ENCODE results near the gene SPRN.

Gene SPRN

GRCh38 chr10:133457100-133457841 is 32.8 kb upstream of the SPRN start:
- Histone ChIP-seq H3K4me3 (no peak overlapping the region), H3K27me3 (no peaks in the 10 kb centered on the region), H3K9ac (no peak overlapping the region), H3K27ac (no peak overlapping the region), H3K36me3 (no peaks in the 10 kb centered on the region), H4K20me1 (no peaks in the 10 kb centered on the region), H3K4me1 (0 out of 2 replicates have a peak, but pooled peaks cover 5% of the 10 kb centered on the region), H3K4me2 (no peak overlapping the region), H3K9me3 (no peaks in the 10 kb centered on the region)
- no peak for TF ChIP-seq Cebpa-rat (IDR thresholded peaks at IDR 0.05)

- no peaks in the 10 kb centered on the region for H3K36me3 ChIP-seq
- H3K4me2 ChIP-seq: no peak overlapping the region
- H3K9me3 ChIP-seq: no peaks in the 10 kb centered on the region
- H3K27me3 ChIP-seq: no peaks in the 10 kb centered on the region
- 0 out of 2 replicates have a peak, but pooled peaks cover 5% of the 10 kb centered on the region for H3K4me1 ChIP-seq
- H4K20me1 ChIP-seq: no peaks in the 10 kb centered on the region
- no peak for TF ChIP-seq Cebpa-rat (IDR thresholded peaks at IDR 0.05)
- H3K27ac ChIP-seq: no peak overlapping the region
- H3K9ac ChIP-seq: no peak overlapping the region
- no peak overlapping the region for H3K4me3 ChIP-seq
Observed at GRCh38 chr10:133456041-133456951, 31.9 kb upstream of the SPRN start.

- Histone ChIP-seq H3K27ac (no peak overlapping the region), H3K4me2 (no peak overlapping the region), H3K9me3 (no peaks in the 10 kb centered on the region), H4K20me1 (no peaks in the 10 kb centered on the region), H3K4me1 (0 out of 2 replicates have a peak, but pooled peaks cover 5% of the 10 kb centered on the region), H3K36me3 (no peaks in the 10 kb centered on the region), H3K27me3 (no peaks in the 10 kb centered on the region), H3K4me3 (no peak overlapping the region), H3K9ac (no peak overlapping the region)
- TF ChIP-seq Cebpa-rat (IDR thresholded peaks at IDR 0.05): no peak
Observed at GRCh38 chr10:133455611-133456031, 31.2 kb upstream of the SPRN start.

- TF ChIP-seq Cebpa-rat (IDR thresholded peaks at IDR 0.05): no peak
- Histone ChIP-seq H3K9me3 (0 out of 2 replicates have a peak, but pooled peaks cover 1% of the 10 kb centered on the region), H3K4me1 (0 out of 2 replicates have a peak, but pooled peaks cover 5% of the 10 kb centered on the region), H3K27ac (no peak overlapping the region), H3K36me3 (no peaks in the 10 kb centered on the region), H3K4me2 (no peak overlapping the region), H3K4me3 (no peak overlapping the region), H3K9ac (no peak overlapping the region), H4K20me1 (no peaks in the 10 kb centered on the region), H3K27me3 (no peaks in the 10 kb centered on the region)
Observed at GRCh38 chr10:133455196-133455595, 30.8 kb upstream of the SPRN start.

- Histone ChIP-seq H3K9ac (no peak overlapping the region), H3K27me3 (no peaks in the 10 kb centered on the region), H3K4me1 (0 out of 2 replicates have a peak, but pooled peaks cover 5% of the 10 kb centered on the region), H3K4me2 (no peak overlapping the region), H4K20me1 (no peaks in the 10 kb centered on the region), H3K4me3 (no peak overlapping the region), H3K9me3 (peaks cover 10% of the 10 kb centered on the region), H3K36me3 (no peaks in the 10 kb centered on the region), H3K27ac (no peak overlapping the region)
- no peak for TF ChIP-seq Cebpa-rat (IDR thresholded peaks at IDR 0.05)
Observed at GRCh38 chr10:133454204-133454893, 29.9 kb upstream of the SPRN start.

GRCh38 chr10:133453516-133454203 is 29.2 kb upstream of the SPRN start, which contains the start of gene SCART1:
Gene SCART1 (plus strand): TSS chr10:133453945. CDS start chr10:133453998, 53 bp downstream.
- Histone ChIP-seq H3K4me2 (no peak within 1 kb of the TSS), H3K9me3 (peaks cover 17% of the 10 kb centered on the region), H3K36me3 (no peaks in the 10 kb centered on the region), H4K20me1 (no peaks in the 10 kb centered on the region), H3K4me1 (0 out of 2 replicates have a peak, but pooled peaks cover 5% of the 10 kb centered on the region), H3K9ac (no peak within 1 kb of the TSS), H3K27me3 (no peaks in the 10 kb centered on the region), H3K27ac (no peak within 1 kb of the TSS), H3K4me3 (no peak within 1 kb of the TSS)
- no peak for TF ChIP-seq Cebpa-rat (IDR thresholded peaks at IDR 0.05)

- Histone ChIP-seq H3K9ac (no peak overlapping the region), H3K36me3 (no peaks in the 10 kb centered on the region), H3K4me1 (0 out of 2 replicates have a peak, but pooled peaks cover 5% of the 10 kb centered on the region), H3K4me3 (no peak overlapping the region), H3K4me2 (no peak overlapping the region), H3K27me3 (no peaks in the 10 kb centered on the region), H3K9me3 (peaks cover 29% of the 10 kb centered on the region), H3K27ac (no peak overlapping the region), H4K20me1 (no peaks in the 10 kb centered on the region)
- no peak for TF ChIP-seq Cebpa-rat (IDR thresholded peaks at IDR 0.05)
Observed at GRCh38 chr10:133452453-133452852, 28.0 kb upstream of the SPRN start.

GRCh38 chr10:133451346-133451745 is 26.9 kb upstream of the SPRN start:
- no peaks in the 10 kb centered on the region for H4K20me1 ChIP-seq
- H3K9ac ChIP-seq: no peak overlapping the region
- H3K27me3 ChIP-seq: no peaks in the 10 kb centered on the region
- H3K9me3 ChIP-seq: peaks cover 40% of the 10 kb centered on the region
- no peak overlapping the region for H3K4me3 ChIP-seq
- no peak overlapping the region for H3K4me2 ChIP-seq
- H3K36me3 ChIP-seq: no peaks in the 10 kb centered on the region
- TF ChIP-seq Cebpa-rat (IDR thresholded peaks at IDR 0.05): no peak
- no peak overlapping the region for H3K27ac ChIP-seq
- H3K4me1 ChIP-seq: 0 out of 2 replicates have a peak, but pooled peaks cover 5% of the 10 kb centered on the region

- Histone ChIP-seq H4K20me1 (no peaks in the 10 kb centered on the region), H3K9me3 (peaks cover 62% of the 10 kb centered on the region), H3K27ac (no peak overlapping the region), H3K27me3 (no peaks in the 10 kb centered on the region), H3K36me3 (no peaks in the 10 kb centered on the region; the same call in 1 of the 2 replicates), H3K9ac (no peak overlapping the region), H3K4me2 (no peak overlapping the region), H3K4me3 (no peak overlapping the region), H3K4me1 (no peaks in the 10 kb centered on the region)
- TF ChIP-seq Cebpa-rat (IDR thresholded peaks at IDR 0.05): no peak
Observed at GRCh38 chr10:133448120-133448519, 23.7 kb upstream of the SPRN start.
